DOHH2 (cell line): ENCODE data around the gene PRXL2A.
"Not testable (repeated sequence)": the region's sequence is repeated elsewhere in the genome, so short reads cannot be mapped to it uniquely, and the experiment has no call there.

Experiments used
- CTCF ChIP-seq: fragments of 200-600 bp; sonication (generic); IDR thresholded peaks from one replicate; pipeline ENCODE4 v1.5.1; 2014; ENCODE audit warnings: antibody characterized with exemption, mild to moderate bottlenecking, low read depth, low read length; ENCODE audit not compliant: poor library complexity, severe bottlenecking
- EZH2phosphoT487 ChIP-seq: fragments of 200-600 bp; sonication (generic); IDR thresholded peaks from 2 replicates; pipeline ENCODE4 v1.6.1; 2017; ENCODE audit warnings: borderline replicate concordance, mild to moderate bottlenecking, antibody characterized with exemption, low read length, moderate library complexity, mixed read lengths

- TF ChIP-seq CTCF, EZH2phosphoT487: not testable (repeated sequence)
These were observed 8.9 kb downstream of the PRXL2A start for GRCh38 chr10:80417256-80417655.
